ENCODE data around the gene SIRPA.
"Not testable (repeated sequence)": the region's sequence is repeated elsewhere in the genome, so short reads cannot be mapped to it uniquely, and the experiment has no call there.

GRCh38 chr20:1921985-1922384 lies 26.8 kb downstream of the SIRPA start:
- TF ChIP-seq EZH2 (IDR thresholded peaks at IDR 0.05; ENCODE audit: low read length, unreplicated experiment), result not testable (repeated sequence)
- TF ChIP-seq, protein P1, sequence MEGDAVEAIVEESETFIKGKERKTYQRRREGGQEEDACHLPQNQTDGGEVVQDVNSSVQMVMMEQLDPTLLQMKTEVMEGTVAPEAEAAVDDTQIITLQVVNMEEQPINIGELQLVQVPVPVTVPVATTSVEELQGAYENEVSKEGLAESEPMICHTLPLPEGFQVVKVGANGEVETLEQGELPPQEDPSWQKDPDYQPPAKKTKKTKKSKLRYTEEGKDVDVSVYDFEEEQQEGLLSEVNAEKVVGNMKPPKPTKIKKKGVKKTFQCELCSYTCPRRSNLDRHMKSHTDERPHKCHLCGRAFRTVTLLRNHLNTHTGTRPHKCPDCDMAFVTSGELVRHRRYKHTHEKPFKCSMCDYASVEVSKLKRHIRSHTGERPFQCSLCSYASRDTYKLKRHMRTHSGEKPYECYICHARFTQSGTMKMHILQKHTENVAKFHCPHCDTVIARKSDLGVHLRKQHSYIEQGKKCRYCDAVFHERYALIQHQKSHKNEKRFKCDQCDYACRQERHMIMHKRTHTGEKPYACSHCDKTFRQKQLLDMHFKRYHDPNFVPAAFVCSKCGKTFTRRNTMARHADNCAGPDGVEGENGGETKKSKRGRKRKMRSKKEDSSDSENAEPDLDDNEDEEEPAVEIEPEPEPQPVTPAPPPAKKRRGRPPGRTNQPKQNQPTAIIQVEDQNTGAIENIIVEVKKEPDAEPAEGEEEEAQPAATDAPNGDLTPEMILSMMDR (conservative IDR thresholded peaks at IDR 0.05; ENCODE audit: low read depth, low read length), result not testable (repeated sequence)

Data from PC-3 (cell line).